Measurements from ENCODE around the gene SULT1A2.
"Not testable (repeated sequence)": the region's sequence is repeated elsewhere in the genome, so short reads cannot be mapped to it uniquely, and the experiment has no call there.

Gene SULT1A2

GRCh38 chr16:28589930-28590329, 6.9 kb downstream of the SULT1A2 start:
- DNase-seq = no peak

GRCh38 chr16:28589069-28589468, 7.8 kb downstream of the SULT1A2 start:
- DNase-seq = no peak

- no peak for DNase-seq
Observed at GRCh38 chr16:28587386-28587785, 9.5 kb downstream of the SULT1A2 start.

- DNase-seq = no peak
Observed at GRCh38 chr16:28586466-28586865, 10.4 kb downstream of the SULT1A2 start.

- DNase-seq = no peak
Observed at GRCh38 chr16:28585674-28586073, 11.2 kb downstream of the SULT1A2 start.

- no peak for DNase-seq
Observed at GRCh38 chr16:28580726-28581315, 16.0 kb downstream of the SULT1A2 start.

GRCh38 chr16:28575446-28576109, 21.3 kb downstream of the SULT1A2 start:
- no peak for DNase-seq

- no peak for DNase-seq
Observed at GRCh38 chr16:28574925-28575324, 21.9 kb downstream of the SULT1A2 start.

DNA sequence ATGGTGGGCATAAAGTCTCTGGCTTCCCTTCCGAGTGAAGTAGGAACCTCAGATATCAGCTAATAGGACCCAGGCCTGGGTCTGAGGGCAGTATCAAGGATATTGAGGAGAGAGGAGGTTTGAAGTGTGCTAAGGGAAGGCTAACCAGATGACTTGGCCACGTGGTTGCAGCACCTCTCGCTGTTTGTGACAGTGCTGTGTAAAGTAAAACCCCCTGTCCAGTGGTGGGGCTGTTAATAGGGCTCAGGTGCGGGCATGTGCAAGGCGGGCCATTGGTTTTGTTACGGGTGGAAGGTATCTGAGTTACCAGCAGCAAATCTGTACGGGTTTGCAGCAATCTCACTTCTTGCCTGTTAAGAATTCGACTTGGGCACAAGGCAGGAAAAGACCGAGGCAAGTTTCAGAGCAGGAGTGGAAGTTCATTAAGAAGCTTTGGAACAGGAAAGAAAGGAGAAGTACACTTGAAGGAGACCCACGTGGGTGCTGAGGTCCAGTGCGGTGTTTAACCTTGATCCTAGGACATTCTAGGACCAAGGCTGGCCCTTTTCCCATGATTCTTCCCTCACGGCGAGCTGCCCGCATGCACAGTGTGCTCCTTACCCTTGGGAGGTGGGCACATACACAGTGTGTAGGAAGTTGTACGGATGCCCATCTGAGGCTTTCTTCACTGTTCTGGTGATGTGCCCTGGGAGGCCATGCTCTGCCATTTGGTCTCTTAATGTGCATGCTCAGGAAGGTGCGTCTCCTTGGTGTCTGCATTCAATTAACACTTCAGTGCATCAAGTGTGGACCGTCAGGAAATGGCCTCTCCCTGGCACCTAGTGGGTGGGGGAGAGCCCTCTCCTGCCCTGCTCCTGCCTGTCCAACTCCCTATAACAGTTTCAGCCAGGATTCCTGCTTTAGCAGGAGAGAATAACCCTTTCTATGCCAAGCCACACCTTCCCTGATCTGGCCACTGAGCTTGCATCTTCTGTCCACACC, 22.8 kb downstream of the SULT1A2 start:
- DNase-seq = peak in 1 of 3 experiments; percentile 3

DNA sequence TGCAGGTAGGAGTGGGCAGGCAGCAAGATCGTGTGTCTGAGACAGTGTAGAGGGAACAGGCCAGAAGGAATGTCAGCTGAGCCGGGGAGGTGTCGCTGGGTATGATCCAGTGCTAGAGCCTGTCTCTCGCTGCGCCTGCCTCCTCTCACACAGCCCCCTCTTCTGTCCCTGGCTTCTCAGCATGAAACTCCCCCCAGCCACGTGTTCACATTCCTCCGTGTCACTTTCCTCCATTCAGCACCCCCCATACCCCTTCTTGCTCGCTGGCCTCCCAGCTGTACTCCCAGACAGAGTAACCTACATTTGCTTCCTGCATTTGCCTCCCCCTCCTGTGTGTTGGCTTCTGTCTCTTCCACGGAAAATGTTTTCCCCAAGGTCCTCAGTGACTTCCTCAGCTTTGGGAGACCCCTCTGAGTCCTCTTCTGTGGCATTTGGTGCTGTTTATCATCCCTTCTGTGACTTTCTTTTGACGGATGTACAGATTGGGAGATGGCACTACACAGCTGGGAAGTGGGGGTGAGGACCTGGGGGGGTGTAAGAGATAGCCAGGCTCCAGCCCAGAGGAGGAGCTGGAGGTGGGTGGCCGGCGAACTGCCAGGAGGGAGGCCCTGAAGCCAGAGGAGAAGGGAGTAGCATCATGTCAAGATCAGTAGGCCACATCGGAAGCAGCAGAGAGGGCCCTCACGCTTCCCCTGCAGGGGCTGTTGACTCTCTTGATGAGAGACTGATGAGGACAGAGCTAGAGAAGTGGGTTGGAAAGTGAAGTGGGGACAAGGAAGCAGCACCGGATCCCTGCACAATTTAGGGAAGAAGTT, 23.9 kb downstream of the SULT1A2 start:
- DNase-seq = no peak

GRCh38 chr16:28569968-28570752, 26.7 kb downstream of the SULT1A2 start:
- no peak for DNase-seq

DNA sequence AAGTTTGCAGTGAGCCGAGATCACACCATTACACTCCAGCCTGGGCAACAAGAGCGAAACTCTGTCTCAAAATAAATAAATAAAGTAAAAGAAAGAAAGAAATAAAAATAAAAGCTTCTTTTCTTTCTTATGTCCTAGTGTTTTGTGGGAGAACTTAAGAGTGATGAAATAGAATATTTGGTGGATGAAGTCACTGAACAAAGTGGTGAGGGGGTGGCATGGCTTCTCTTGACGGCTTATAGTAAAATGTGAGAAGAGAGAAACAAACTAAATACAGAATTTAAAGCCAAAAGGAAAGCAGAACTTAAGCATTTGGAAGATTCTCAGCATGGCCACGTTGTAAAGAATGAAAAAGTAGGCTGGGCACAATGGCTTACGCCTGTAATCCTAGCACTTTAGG, 27.8 kb downstream of the SULT1A2 start:
- no peak for DNase-seq

DNA sequence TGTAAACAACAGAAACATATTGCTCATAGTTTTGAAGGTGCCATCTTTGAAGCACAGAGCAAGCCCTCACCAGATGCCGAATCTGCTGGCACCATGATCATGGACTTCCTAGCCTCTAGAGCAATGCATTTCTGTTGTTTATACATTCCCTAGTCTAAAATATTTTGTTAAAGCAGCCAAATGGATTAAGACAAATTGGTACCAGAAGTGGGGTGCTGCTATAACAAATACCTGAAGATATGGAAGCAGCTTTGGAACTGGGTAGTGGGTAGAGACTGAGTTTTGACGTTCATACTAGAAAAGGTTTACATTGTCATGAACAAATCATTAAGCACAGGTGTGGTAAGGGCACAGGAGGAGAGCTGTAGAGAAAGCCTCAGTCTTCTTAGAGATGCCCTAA, 29.6 kb downstream of the SULT1A2 start:
- DNase-seq = no peak

GRCh38 chr16:28566233-28566925, 30.5 kb downstream of the SULT1A2 start:
- DNase-seq = not testable (repeated sequence)

DNA sequence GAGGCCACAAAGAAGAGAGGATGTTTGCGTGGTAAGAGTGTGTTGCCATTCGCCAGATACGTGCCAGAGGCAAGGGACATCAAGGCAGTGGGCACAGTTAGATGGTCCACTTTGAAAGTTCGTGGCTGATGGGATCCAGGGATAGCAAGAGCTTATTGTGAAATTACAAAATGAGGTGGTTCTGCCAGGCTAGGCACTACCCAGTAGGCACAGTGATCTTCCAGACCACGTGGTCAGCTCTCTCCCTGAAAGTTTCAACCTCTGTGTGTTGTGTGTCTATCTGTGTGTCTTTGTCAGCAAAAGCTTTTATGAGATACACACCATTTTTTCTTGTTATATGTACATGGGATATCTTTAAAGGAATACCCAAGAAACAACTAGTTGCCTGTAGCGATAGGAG, 33.6 kb downstream of the SULT1A2 start:
- DNase-seq = no peak

DNA sequence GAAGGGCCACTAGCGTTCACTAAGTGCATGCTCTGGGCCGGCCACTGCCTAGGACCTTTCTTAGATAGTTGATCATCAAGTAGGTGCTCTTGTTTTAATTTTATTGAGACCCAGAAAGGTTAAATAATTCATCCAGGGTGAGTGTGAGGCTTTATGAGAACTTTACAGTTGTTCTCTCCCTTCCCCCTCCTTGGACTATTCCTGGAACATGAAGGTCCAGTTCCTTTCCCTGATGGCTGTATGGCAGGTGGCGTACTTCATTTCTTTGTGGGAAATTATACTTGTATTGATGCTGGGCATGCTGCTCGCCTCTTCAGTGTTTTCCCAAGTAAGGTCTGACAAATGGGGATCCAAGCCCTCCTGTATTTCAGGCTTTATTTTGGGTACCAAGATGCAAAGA, 34.7 kb downstream of the SULT1A2 start:
- no peak for DNase-seq

DNA sequence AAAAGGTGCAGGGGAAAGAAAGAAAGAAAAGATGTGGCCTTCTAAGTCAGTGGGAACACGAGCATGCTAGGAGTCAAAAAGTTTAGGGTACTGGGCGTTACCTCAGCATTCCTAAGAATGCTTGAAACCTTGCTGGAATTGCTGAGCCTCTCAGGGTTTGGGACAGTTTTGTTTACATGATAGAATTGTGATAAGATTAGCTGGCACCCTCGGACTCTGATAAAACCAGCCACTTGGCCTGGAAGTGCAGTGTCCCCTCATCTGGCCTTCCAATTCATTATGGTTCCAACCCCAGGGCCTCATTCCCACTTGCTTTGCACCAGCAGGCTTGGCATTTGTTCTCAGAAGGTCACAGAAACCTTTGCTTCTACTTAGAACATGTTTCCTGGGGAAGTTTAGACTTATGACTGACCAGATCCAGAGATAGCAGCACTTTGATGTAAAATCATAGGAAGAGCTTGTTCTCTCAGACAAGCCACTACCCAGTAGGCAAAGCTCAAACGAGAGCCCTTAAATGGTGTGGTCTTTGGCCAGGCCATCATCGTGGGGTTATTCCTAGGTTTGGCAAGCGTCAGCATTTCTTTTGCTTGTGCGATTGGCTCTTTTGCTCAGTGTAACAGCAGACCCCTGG, 35.2 kb downstream of the SULT1A2 start:
- no peak for DNase-seq

- no peak for DNase-seq
Observed at GRCh38 chr16:28558456-28558855, 38.4 kb downstream of the SULT1A2 start.

GRCh38 chr16:28556914-28557320, 39.9 kb downstream of the SULT1A2 start:
- DNase-seq = no peak

GRCh38 chr16:28555561-28555960, 41.3 kb downstream of the SULT1A2 start:
- no peak for DNase-seq

Data from NCI-H1417 (cell line).